Measurements from ENCODE around the gene ACSM2B. TPM values are rescaled to one million over a fixed set of nuclear protein-coding genes. Genes with fewer than 3 reads are reported as not detected.
"Not testable (repeated sequence)": the region's sequence is repeated elsewhere in the genome, so short reads cannot be mapped to it uniquely, and the experiment has no call there.

Gene ACSM2B
- total RNA-seq, 2 donors from 2014 or later = not detected

DNA sequence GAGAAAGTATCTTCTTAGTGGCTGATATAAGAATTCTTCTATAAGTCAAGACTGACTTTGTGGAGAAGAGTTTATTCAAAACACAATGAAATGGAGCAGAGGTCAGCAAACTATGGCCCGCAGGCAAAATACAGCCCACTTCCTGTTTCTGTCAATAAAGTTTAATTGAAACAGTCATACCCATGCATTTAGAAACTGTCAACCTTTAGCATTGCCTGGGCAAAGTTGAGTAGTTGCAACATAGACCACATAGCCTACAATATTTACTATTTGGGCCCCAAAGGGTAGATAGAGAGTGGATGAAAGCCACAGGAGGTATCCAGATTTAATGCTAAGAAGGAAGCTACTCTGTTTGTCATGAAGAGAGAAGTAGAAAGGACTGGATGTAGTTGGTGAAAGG is 38.0 kb downstream of the ACSM2B start:
- no peak overlapping the region for H3K27ac Mint-ChIP-seq
- DNase-seq (ENCODE audit: low spot score) = no peak
- H3K9me3 Mint-ChIP-seq = no peaks in the 10 kb centered on the region
- peaks cover 6 to 10% of the 10 kb centered on the region in 2 donors for H3K27me3 Mint-ChIP-seq
- H3K4me1 Mint-ChIP-seq (ENCODE audit: low read depth in 2 of 2) = no peaks in the 10 kb centered on the region
- no peak overlapping the region for H3K4me3 Mint-ChIP-seq
- no peak for ATAC-seq
- H3K36me3 Mint-ChIP-seq = no peaks in the 10 kb centered on the region

DNA sequence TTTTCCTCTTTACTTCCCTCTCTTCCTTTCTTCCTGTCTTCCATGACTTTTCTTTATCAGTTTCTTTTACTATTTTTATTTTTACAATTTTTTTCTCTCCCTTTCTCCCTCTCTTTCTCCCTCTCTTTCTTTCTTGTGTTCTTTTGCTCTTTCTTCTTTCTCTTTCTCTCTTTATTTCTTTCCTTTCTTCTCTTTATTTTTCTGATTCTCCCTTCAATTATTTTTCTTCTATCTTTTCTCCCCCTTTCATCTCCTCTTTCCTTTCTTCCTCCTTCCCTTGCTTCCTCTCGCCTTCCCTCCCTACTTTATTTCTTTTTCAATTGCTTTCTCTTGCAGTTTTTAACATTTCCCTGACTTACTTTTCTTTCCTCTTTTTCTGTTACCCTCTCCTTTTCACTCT is 39.5 kb downstream of the ACSM2B start:
- not testable (repeated sequence) for ATAC-seq; H3K4me1 Mint-ChIP-seq (ENCODE audit: low read depth in 2 of 2); H3K27me3 Mint-ChIP-seq; H3K36me3 Mint-ChIP-seq; H3K4me3 Mint-ChIP-seq; DNase-seq (ENCODE audit: low spot score); H3K9me3 Mint-ChIP-seq; H3K27ac Mint-ChIP-seq

DNA sequence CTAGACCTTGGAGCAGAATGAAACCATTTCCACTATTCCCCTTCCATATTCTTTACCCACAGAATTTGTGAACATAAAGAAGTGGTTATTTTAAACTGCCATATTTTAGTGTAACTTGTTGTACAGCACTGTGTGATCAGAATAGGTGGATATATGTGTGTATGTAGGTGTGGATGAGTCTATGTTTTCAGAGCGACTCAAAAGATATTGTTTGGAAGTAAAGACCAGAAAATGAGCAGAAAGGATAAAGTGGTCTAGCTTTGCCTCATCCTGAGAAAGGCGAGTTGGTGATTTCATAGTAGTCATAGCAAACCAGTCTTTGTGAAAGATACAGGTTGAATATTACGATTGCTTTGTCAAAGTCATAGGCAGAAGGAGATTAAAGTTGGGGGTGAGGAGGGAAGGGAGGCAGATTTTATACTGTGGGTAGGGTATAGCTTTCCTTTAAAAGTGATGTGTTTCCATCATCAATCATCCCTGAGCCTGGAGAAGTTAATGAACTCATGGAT is 43.8 kb downstream of the ACSM2B start:
- not testable (repeated sequence) for H3K36me3 Mint-ChIP-seq; H3K9me3 Mint-ChIP-seq; DNase-seq (ENCODE audit: low spot score); H3K27ac Mint-ChIP-seq; H3K4me3 Mint-ChIP-seq; H3K4me1 Mint-ChIP-seq (ENCODE audit: low read depth in 2 of 2); ATAC-seq; H3K27me3 Mint-ChIP-seq

DNA sequence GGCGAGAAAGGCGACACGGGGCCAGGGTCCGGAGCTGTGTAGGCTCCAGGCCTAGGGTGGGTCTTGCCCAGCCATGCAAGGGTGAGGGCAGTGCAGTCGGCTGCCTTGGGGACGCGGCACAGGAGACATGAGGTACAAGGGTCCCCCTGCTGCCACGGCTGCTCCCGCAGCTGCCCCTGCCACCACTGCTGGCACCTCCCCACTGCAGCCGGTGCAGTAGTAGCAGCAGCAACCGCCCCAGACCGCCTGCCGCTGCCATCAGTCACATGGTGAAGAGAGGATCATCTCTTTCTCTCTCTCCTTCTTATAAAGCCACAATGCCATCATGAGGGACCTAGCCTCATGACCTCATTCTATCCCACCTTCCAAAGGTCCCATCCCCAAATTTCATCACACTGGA is 44.4 kb downstream of the ACSM2B start:
- not testable (repeated sequence) for H3K4me1 Mint-ChIP-seq (ENCODE audit: low read depth in 2 of 2); DNase-seq (ENCODE audit: low spot score); H3K4me3 Mint-ChIP-seq; H3K36me3 Mint-ChIP-seq; H3K27me3 Mint-ChIP-seq; H3K9me3 Mint-ChIP-seq; H3K27ac Mint-ChIP-seq
- ATAC-seq = peak; percentile 26 to 37

DNA sequence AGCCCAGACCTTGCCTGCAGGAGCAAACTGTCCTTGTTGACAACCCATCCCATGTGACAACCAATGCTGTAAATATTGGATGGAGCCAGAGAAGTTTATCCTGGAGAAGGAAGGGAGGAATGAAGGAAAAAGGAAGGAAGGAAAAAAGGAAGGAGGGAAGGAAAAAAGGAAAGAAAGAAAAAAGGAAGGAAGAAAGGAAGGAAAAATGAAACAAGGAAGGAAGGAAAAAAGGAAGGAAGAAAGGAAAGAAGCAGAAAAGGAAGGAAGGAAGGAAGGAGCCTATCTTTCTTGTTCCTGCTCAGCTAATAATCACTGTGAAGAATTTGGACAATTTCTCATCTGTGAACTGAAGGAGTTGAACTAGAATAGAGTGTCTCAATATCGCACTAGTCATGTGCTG is 56.1 kb downstream of the ACSM2B start:
- Mint-ChIP-seq H3K4me1 (ENCODE audit: low read depth in 2 of 2) (no peaks in the 10 kb centered on the region), H3K27me3 (peaks cover 8 to 23% of the 10 kb centered on the region in 2 donors), H3K27ac (no peak overlapping the region)

DNA sequence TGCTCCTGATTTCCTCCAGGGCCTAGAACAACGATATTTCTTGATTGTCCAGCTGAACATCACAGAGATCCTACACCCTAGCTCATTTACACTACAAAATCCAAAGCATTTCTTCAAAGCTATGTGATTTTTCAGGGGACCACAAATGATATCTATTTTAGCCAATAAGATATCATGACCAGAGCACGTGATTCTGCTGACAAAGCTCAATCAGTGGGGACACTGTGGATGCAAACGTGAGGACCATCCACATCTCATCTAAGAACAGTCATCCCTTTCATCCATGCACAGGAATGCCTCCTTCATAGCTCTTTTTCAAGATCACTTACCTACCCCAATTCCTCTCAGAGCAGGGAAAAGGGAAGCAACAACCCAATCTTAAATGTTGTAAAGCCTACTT is 56.9 kb downstream of the ACSM2B start:
- Mint-ChIP-seq H3K4me3 (no peak overlapping the region), H3K27me3 (peaks cover 8 to 30% of the 10 kb centered on the region in 2 donors), H3K27ac (no peak overlapping the region), H3K9me3 (peaks cover 6% of the 10 kb centered on the region), H3K36me3 (no peaks in the 10 kb centered on the region), H3K4me1 (ENCODE audit: low read depth in 2 of 2) (no peaks in the 10 kb centered on the region)
- ATAC-seq = no peak
- no peak for DNase-seq (ENCODE audit: low spot score)

More for the DNA sequence above, 56.1 kb downstream of the ACSM2B start:
- H3K36me3 Mint-ChIP-seq = no peaks in the 10 kb centered on the region
- no peak for ATAC-seq
- no peak for DNase-seq (ENCODE audit: low spot score)
- H3K4me3 Mint-ChIP-seq = no peak overlapping the region
- peaks cover 5% of the 10 kb centered on the region for H3K9me3 Mint-ChIP-seq

DNA sequence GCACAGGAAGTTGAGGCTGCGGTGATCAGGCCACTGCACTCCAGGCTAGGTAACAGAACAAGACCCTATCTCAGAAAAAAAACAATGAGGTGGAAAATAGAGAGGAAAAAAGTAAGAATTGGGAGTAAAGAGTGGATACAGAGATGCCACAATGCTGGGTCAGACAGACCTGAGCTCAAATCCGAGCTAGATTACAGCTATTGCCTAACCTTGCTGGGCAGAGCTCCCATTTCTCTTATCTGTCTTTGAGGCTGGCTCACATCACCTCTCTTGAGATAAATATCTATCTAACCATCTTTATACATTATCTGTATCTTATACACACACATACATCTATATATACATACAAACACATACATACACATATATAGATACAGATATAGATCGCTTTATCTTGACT is 59.0 kb downstream of the ACSM2B start:
- Mint-ChIP-seq H3K9me3 (peaks cover 6% of the 10 kb centered on the region), H3K4me1 (ENCODE audit: low read depth in 2 of 2) (no peaks in the 10 kb centered on the region), H3K27me3 (peaks cover 8 to 43% of the 10 kb centered on the region in 2 donors), H3K36me3 (no peaks in the 10 kb centered on the region), H3K4me3 (no peak overlapping the region), H3K27ac (no peak overlapping the region)
- ATAC-seq = no peak
- no peak for DNase-seq (ENCODE audit: low spot score)

DNA sequence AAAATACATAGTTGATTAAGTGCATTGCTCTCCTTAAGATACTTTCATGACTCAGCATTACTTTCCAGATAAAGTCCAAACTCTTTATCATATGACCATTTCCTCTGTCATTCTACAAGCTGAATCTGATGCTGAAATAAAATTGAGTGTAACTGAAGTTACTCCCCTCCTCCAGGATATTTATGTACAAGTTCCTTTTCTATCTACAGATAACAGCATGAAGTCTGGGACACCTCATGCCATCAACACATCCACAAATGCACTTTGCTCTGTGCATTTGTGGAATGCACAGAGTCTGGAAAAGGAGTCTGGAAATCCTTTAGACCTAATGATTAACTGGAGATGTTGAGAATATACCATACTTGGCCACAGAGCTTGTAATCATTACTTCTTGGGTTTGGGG is 60.5 kb downstream of the ACSM2B start:
- no peaks in the 10 kb centered on the region for H3K4me1 Mint-ChIP-seq (ENCODE audit: low read depth in 2 of 2)
- H3K27me3 Mint-ChIP-seq = peaks cover 8 to 43% of the 10 kb centered on the region in 2 donors

DNA sequence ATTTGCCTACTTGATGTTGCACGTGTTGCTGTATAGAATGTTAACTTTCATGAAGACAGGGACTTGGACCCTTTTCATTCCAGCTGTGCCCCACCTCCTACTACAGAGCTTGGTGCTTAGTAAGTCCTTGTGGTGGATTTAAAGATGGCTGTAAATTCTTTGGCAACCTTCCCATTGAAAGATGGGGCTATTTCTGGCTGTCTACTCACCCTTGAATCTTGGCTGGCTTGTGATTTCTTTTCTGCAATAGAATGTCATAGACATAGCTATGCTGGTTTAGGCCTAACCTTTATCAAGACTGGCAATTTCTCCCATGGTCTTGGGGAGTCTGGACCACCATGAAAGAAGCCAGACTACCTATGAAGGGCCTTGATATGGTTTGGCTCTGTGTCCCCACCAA is 65.8 kb downstream of the ACSM2B start:
- Mint-ChIP-seq H3K4me1 (ENCODE audit: low read depth in 2 of 2) (no peaks in the 10 kb centered on the region), H3K9me3 (peaks cover 7% of the 10 kb centered on the region), H3K27me3 (peaks cover 0 to 22% of the 10 kb centered on the region in 2 donors), H3K36me3 (no peaks in the 10 kb centered on the region), H3K27ac (no peak overlapping the region), H3K4me3 (no peak overlapping the region)
- ATAC-seq (no peak), DNase-seq (ENCODE audit: low spot score) (no peak)

More for the DNA sequence above, 60.5 kb downstream of the ACSM2B start:
- Mint-ChIP-seq H3K36me3 (no peaks in the 10 kb centered on the region), H3K9me3 (peaks cover 6% of the 10 kb centered on the region), H3K4me3 (no peak overlapping the region), H3K27ac (no peak overlapping the region)
- ATAC-seq (no peak), DNase-seq (ENCODE audit: low spot score) (no peak)

DNA sequence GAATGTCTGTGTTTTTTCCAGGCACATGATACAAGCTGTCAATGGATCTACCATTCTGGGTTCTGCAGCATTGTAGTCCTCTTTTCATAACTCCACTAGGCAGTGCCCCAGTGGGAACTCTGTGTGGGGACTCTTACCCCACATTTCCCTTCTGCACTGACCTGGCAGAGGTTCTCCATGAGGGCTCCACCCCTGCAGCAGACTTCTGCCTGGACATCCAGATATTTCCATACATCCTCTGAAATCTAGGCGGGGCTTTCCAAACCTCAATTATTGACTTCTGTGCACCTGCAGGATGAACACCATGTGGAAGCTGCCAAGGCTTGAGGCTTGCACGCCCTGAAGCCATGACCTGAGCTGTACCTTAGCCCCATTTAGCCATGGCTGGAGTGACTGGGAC is 68.9 kb downstream of the ACSM2B start:
- ATAC-seq (no peak), DNase-seq (ENCODE audit: low spot score) (no peak)
- Mint-ChIP-seq H3K4me3 (no peak overlapping the region), H3K9me3 (peaks cover 3% of the 10 kb centered on the region), H3K36me3 (no peaks in the 10 kb centered on the region), H3K27me3 (no peaks in the 10 kb centered on the region), H3K27ac (no peak overlapping the region), H3K4me1 (ENCODE audit: low read depth in 2 of 2) (no peaks in the 10 kb centered on the region)

DNA sequence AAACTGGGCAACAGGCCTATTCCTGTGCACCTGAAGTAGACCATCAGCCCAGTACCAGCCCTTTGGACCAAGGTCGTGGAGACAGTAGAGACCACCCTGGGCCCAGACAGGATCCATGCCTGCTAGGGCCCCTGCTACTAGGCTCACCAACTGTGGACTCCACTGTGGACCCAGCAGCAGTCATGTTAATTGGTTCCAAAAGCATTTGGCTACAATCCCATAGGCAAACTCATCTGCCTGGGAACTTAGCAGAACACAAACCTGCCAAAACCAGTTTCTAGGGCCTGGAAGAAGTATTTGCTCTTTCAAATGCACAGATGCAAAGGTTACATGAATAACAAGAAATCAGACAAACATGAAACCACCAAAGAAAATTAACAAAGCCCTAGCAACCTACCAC is 71.7 kb downstream of the ACSM2B start:
- Mint-ChIP-seq H3K36me3 (no peaks in the 10 kb centered on the region), H3K9me3 (no peaks in the 10 kb centered on the region), H3K4me3 (no peak overlapping the region), H3K27me3 (no peaks in the 10 kb centered on the region), H3K4me1 (ENCODE audit: low read depth in 2 of 2) (no peaks in the 10 kb centered on the region), H3K27ac (no peak overlapping the region)
- peak in 1 of 2 donors; percentile 13 for ATAC-seq
- DNase-seq (ENCODE audit: low spot score) = no peak

DNA sequence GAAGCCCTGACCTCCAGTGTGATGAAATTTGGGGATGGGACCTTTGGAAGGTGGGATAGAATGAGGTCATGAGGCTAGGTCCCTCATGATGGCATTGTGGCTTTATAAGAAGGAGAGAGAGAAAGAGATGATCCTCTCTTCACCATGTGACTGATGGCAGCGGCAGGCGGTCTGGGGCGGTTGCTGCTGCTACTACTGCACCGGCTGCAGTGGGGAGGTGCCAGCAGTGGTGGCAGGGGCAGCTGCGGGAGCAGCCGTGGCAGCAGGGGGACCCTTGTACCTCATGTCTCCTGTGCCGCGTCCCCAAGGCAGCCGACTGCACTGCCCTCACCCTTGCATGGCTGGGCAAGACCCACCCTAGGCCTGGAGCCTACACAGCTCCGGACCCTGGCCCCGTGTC is 84.7 kb downstream of the ACSM2B start:
- H3K27ac Mint-ChIP-seq; DNase-seq (ENCODE audit: low spot score); H3K27me3 Mint-ChIP-seq; H3K36me3 Mint-ChIP-seq; H3K9me3 Mint-ChIP-seq; H3K4me3 Mint-ChIP-seq; H3K4me1 Mint-ChIP-seq (ENCODE audit: low read depth in 2 of 2): not testable (repeated sequence)
- peak in 1 of 2 donors; percentile 21 for ATAC-seq

DNA sequence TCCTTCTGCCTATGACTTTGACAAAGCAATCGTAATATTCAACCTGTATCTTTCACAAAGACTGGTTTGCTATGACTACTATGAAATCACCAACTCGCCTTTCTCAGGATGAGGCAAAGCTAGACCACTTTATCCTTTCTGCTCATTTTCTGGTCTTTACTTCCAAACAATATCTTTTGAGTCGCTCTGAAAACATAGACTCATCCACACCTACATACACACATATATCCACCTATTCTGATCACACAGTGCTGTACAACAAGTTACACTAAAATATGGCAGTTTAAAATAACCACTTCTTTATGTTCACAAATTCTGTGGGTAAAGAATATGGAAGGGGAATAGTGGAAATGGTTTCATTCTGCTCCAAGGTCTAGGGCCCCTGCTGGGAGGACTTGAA is 85.2 kb downstream of the ACSM2B start:
- H3K9me3 Mint-ChIP-seq; DNase-seq (ENCODE audit: low spot score); H3K4me1 Mint-ChIP-seq (ENCODE audit: low read depth in 2 of 2); H3K4me3 Mint-ChIP-seq; H3K27ac Mint-ChIP-seq; ATAC-seq; H3K27me3 Mint-ChIP-seq; H3K36me3 Mint-ChIP-seq: not testable (repeated sequence)
